ES-I3 (cell line): Measurements from ENCODE around the gene SCPEP1.

Experiments
- H3K36me3 ChIP-seq: 2 replicates; pipeline ENCODE4 v1.6.1; 2013; ENCODE audit warnings: mild to moderate bottlenecking, low read length, control low read depth, moderate library complexity; ENCODE audit not compliant: insufficient read depth
- H3K4me1 ChIP-seq: 2 replicates; pipeline ENCODE4 v1.6.1; 2013; ENCODE audit warnings: mild to moderate bottlenecking, control low read depth, low read length; ENCODE audit not compliant: insufficient read depth
- H3K9ac ChIP-seq: 2 replicates; pipeline ENCODE4 v1.6.1; 2013; ENCODE audit warnings: low read depth, mild to moderate bottlenecking, low read length, moderate library complexity
- H3K9me3 ChIP-seq: 2 replicates; pipeline ENCODE4 v1.6.1; 2013; ENCODE audit warnings: mild to moderate bottlenecking, low read length, moderate library complexity; ENCODE audit not compliant: control insufficient read depth, insufficient read depth

Gene SCPEP1

DNA sequence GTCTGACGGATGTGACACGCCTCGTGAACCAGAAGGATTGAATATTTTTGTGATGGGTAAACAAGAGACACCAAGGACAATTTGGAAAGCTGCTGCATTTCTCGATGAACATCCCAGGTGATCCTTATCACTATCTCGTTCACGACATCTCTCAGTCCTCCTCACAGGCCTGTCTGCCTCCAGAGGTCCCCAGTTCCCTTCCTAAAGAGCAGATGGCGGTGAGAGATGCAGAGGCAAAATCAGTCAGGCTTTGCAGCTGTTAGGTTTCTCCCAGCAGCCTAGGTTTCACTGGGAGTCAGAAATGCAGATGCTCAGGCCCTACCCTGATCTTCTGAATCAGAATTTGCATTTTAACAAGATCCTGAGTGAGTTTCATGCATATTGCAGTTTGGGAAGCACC, 23.6 kb downstream of the SCPEP1 start:
- Histone ChIP-seq H3K4me1 (no peaks in the 10 kb centered on the region), H3K36me3 (peaks cover 7% of the 10 kb centered on the region), H3K9ac (no peak overlapping the region), H3K9me3 (no peaks in the 10 kb centered on the region)

GRCh38 chr17:57002904-57003303, 25.0 kb downstream of the SCPEP1 start:
- Histone ChIP-seq H3K4me1 (no peaks in the 10 kb centered on the region), H3K36me3 (peaks cover 7% of the 10 kb centered on the region), H3K9me3 (no peaks in the 10 kb centered on the region), H3K9ac (no peak overlapping the region)

DNA sequence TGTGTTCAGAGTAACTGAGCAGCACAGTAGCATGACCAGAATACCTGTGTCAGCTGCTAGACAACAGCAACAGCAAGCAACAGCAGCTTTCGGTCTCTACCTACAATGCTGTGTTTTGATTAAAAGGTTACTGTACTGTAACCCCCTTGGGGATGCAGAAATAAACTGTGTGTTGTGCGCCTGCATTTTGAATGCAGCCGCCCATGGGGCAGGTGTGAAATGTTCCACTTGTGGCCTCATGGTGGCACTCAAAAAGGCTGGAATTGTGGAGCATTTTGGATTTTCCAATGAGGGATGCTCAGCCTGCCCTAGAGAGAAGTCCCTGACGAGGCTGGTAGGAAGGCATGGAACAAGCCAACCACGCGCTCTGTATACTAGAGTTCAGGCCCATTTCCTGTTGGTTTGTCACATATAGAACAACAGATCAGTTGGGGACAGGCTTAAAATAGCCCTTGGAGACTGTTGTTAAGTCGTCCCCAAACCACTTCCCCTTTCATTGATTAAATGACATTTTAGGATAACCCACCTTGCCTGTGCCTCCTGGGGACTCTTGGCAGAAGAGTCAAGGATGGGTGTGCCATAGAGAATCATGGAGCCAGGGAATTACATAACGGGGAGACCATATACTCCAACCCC, 27.1 kb downstream of the SCPEP1 start:
- Histone ChIP-seq H3K4me1 (peaks cover 6% of the 10 kb centered on the region; the same call in 1 of the 2 replicates), H3K9ac (no peak overlapping the region), H3K9me3 (no peaks in the 10 kb centered on the region), H3K36me3 (no peaks in the 10 kb centered on the region; the same call in none of the 2 replicates)

DNA sequence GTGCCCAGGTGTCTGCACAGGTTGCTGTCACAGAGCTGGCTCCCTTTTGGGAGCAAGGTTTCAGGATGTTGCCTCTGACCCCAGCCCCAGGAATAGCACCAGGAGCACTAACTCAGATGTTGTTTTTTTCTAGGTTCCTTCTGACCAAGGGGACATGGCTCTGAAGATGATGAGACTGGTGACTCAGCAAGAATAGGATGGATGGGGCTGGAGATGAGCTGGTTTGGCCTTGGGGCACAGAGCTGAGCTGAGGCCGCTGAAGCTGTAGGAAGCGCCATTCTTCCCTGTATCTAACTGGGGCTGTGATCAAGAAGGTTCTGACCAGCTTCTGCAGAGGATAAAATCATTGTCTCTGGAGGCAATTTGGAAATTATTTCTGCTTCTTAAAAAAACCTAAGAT, 28.1 kb downstream of the SCPEP1 start:
- H3K9ac ChIP-seq, result no peak overlapping the region
- H3K9me3 ChIP-seq, result no peaks in the 10 kb centered on the region
- no peaks in the 10 kb centered on the region; the same call in none of the 2 replicates for H3K36me3 ChIP-seq
- peaks cover 6% of the 10 kb centered on the region; the same call in 1 of the 2 replicates for H3K4me1 ChIP-seq

DNA sequence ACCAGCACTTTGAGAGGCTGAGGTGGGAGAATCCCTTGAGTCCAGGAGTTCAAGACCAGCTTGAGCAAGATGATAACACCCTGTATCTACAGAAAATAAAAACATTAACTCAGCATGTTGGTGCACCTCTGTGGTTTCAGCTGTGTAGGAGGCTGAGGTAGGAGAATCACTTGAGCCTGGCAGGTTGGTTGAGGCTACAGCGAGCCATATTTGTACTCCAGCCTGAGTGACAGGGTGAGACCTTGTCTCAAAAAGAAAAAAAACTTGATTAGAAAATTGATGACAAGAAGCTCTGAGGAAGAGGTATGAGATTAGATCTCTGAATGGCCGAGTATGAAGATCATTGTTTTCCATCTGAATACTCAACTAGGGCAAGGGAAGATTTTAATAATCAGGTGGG, 31.0 kb downstream of the SCPEP1 start:
- H3K9me3 ChIP-seq, result no peaks in the 10 kb centered on the region
- H3K36me3 ChIP-seq, result no peaks in the 10 kb centered on the region; the same call in 1 of the 2 replicates
- H3K4me1 ChIP-seq, result peaks cover 12% of the 10 kb centered on the region; the same call in 1 of the 2 replicates
- H3K9ac ChIP-seq, result no peak overlapping the region

DNA sequence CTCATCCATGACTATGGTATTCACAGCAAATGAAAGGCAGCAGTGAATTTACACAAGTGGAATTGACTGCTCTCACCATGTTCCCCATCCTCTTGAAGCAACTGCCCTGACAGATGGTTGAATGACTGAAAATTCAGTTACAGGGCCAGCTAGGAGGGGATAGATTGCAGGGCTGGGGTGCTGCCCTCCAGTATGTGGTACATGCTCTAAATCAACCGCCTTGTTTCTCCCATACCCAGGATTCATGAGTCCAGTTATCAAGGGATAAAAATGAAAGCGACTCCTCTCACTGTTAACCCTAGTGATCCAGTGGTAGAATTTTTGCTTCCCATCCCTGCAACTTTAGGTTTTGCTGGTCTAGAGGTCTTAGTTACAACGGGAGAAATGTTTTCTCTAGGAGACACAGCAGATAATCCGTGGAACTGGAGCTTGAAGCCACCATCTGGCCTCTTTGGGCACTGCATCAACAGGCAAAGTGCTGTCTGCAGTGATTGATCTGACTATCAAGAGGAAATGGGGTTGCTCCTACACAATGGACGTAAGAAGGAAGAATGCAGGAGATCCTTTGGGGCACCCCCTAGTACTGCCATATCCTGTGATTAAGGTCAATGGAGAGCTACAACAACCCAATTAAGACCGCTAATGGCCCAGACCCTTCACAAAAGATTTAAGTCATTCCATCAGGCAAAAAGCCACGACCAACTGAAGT, 32.0 kb downstream of the SCPEP1 start:
- no peaks in the 10 kb centered on the region for H3K9me3 ChIP-seq
- H3K9ac ChIP-seq, result no peak overlapping the region
- no peaks in the 10 kb centered on the region for H3K36me3 ChIP-seq
- H3K4me1 ChIP-seq, result peaks cover 12% of the 10 kb centered on the region; the same call in 1 of the 2 replicates

- no peak overlapping the region for H3K9ac ChIP-seq
- no peaks in the 10 kb centered on the region for H3K9me3 ChIP-seq
- H3K4me1 ChIP-seq, result peaks cover 12% of the 10 kb centered on the region; the same call in 1 of the 2 replicates
- H3K36me3 ChIP-seq, result no peaks in the 10 kb centered on the region
Measured at GRCh38 chr17:57010487-57010886, 32.6 kb downstream of the SCPEP1 start.

- Histone ChIP-seq H3K9ac (no peak overlapping the region), H3K9me3 (no peaks in the 10 kb centered on the region; the same call in 1 of the 2 replicates), H3K4me1 (peaks cover 22% of the 10 kb centered on the region), H3K36me3 (no peaks in the 10 kb centered on the region)
Measured at GRCh38 chr17:57011491-57012015, 33.6 kb downstream of the SCPEP1 start.

GRCh38 chr17:57016071-57016763, 38.3 kb downstream of the SCPEP1 start:
- H3K9ac ChIP-seq, result no peak overlapping the region
- H3K36me3 ChIP-seq, result no peaks in the 10 kb centered on the region
- no peaks in the 10 kb centered on the region; the same call in 1 of the 2 replicates for H3K9me3 ChIP-seq
- peaks cover 26% of the 10 kb centered on the region for H3K4me1 ChIP-seq

- no peaks in the 10 kb centered on the region for H3K36me3 ChIP-seq
- H3K9ac ChIP-seq, result no peak overlapping the region
- no peaks in the 10 kb centered on the region; the same call in 1 of the 2 replicates for H3K9me3 ChIP-seq
- H3K4me1 ChIP-seq, result peaks cover 21% of the 10 kb centered on the region
Measured at GRCh38 chr17:57016764-57017116, 38.8 kb downstream of the SCPEP1 start.

GRCh38 chr17:57017625-57018024, 39.7 kb downstream of the SCPEP1 start:
- no peak overlapping the region for H3K9ac ChIP-seq
- no peaks in the 10 kb centered on the region for H3K36me3 ChIP-seq
- no peaks in the 10 kb centered on the region; the same call in 1 of the 2 replicates for H3K9me3 ChIP-seq
- H3K4me1 ChIP-seq, result peaks cover 20% of the 10 kb centered on the region

- H3K9ac ChIP-seq, result no peak overlapping the region
- peaks cover 20% of the 10 kb centered on the region for H3K4me1 ChIP-seq
- H3K9me3 ChIP-seq, result peaks cover 5% of the 10 kb centered on the region; the same call in 1 of the 2 replicates
- H3K36me3 ChIP-seq, result no peaks in the 10 kb centered on the region
Measured at GRCh38 chr17:57020208-57020607, 42.3 kb downstream of the SCPEP1 start.

DNA sequence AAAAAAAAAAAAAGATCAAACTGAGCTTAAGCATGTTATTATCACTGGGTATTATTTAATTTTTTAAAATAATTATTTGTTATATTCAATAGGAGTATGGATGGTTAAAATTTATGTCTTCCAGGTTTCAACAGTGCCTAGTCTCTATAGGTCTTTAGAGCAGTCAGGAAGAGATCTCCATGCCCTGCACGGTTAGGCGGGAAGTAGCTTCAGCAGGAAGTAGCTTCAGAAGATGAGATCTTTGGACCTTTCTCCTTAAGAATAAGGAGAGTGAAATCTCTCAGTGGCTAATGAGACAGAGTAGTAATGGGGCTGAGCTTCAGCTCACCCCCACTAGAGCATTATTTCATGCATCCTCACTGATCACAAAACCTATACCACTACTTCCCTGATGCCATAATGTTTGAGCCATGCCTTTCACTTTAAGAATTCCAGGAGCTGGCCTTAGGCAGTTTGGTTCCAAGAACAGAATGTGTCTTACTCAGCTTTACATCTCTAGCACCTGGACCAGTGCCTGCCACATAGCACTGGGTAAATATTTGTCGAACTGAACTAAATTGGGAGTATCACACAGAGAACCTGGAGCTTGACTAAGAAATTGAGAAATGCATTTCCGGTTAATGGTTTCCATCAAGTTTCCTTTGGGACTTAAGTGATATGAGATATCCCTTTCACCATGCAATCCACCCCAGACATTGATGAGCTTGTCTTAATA, 43.5 kb downstream of the SCPEP1 start:
- Histone ChIP-seq H3K9ac (no peak overlapping the region), H3K9me3 (peaks cover 10% of the 10 kb centered on the region), H3K36me3 (no peaks in the 10 kb centered on the region), H3K4me1 (peaks cover 12% of the 10 kb centered on the region)

- H3K9ac ChIP-seq, result no peak overlapping the region
- H3K4me1 ChIP-seq, result no peaks in the 10 kb centered on the region
- H3K9me3 ChIP-seq, result peaks cover 27% of the 10 kb centered on the region
- H3K36me3 ChIP-seq, result no peaks in the 10 kb centered on the region
Measured at GRCh38 chr17:57025876-57026275, 47.9 kb downstream of the SCPEP1 start.
